Lower lobe of right lung (tissue), 2 donors: ENCODE data around the gene SIGMAR1. TPM values are rescaled to one million over a fixed set of nuclear protein-coding genes. Genes with fewer than 3 reads are reported as not detected.

Source experiments
- ATAC-seq, 2 donors: fragments of 200-7000 bp; cut with Tn5 transposase; one replicate each; pipeline ENCODE4 v1.9.1; 2020 to 2022; ENCODE audit warnings: mild to moderate bottlenecking in 2 of 2, moderate library complexity in 2 of 2
- DNase-seq: peaks from one replicate; pipeline ENCODE4 v3.0.0-alpha.2; 2020
- H3K27ac ChIP-seq: fragments of 200-600 bp; one replicate; pipeline ENCODE4 v1.8.0; 2022
- H3K27me3 ChIP-seq: fragments of 200-600 bp; one replicate; pipeline ENCODE4 v1.8.0; 2022; ENCODE audit warnings: low read depth
- H3K36me3 ChIP-seq: fragments of 200-600 bp; one replicate; pipeline ENCODE4 v1.8.0; 2022; ENCODE audit warnings: mild to moderate bottlenecking
- H3K4me1 ChIP-seq: fragments of 200-600 bp; one replicate; pipeline ENCODE4 v1.8.0; 2022
- H3K4me3 ChIP-seq: fragments of 200-600 bp; one replicate; pipeline ENCODE4 v1.8.0; 2022; ENCODE audit warnings: mild to moderate bottlenecking
- H3K9me3 ChIP-seq: fragments of 200-600 bp; one replicate; pipeline ENCODE4 v1.8.0; 2022
- intact Hi-C: fragments of 100-400 bp; cut with DNase I; formaldehyde crosslinking; loops from one replicate; pipeline ENCODE4 v1.11.0; 2022
- total RNA-seq: library from RNA; stranded (reverse); fragmentation: NEBNext Ultra II Directional; extraction: Animal tissue kit (Norgen Biotek cat#: 25700); gene quantifications from one replicate; pipeline ENCODE4 v1.2.1, GENCODE V29; 2021
- TF ChIP-seq, protein P1 (sequence below): fragments of 200-600 bp; IDR thresholded peaks from one replicate; pipeline ENCODE4 v1.8.0; 2022; ENCODE audit warnings: antibody characterized with exemption, mild to moderate bottlenecking
- donor health status: DM: no; HTN: yes; CAD: no; lungs with severe emphysema.

The SIGMAR1 gene
- total RNA-seq, 1 donor from 2014 or later = 35.0 TPM

- Histone ChIP-seq H3K27me3 (peaks cover 14% of the 10 kb centered on the region), H3K27ac (no peak overlapping the region), H3K36me3 (peaks cover 6% of the 10 kb centered on the region), H3K4me3 (no peak overlapping the region), H3K9me3 (no peaks in the 10 kb centered on the region), H3K4me1 (peaks cover 30% of the 10 kb centered on the region)
- intact Hi-C loops = no loop called here
- no peak for ATAC-seq
- TF ChIP-seq, protein P1, sequence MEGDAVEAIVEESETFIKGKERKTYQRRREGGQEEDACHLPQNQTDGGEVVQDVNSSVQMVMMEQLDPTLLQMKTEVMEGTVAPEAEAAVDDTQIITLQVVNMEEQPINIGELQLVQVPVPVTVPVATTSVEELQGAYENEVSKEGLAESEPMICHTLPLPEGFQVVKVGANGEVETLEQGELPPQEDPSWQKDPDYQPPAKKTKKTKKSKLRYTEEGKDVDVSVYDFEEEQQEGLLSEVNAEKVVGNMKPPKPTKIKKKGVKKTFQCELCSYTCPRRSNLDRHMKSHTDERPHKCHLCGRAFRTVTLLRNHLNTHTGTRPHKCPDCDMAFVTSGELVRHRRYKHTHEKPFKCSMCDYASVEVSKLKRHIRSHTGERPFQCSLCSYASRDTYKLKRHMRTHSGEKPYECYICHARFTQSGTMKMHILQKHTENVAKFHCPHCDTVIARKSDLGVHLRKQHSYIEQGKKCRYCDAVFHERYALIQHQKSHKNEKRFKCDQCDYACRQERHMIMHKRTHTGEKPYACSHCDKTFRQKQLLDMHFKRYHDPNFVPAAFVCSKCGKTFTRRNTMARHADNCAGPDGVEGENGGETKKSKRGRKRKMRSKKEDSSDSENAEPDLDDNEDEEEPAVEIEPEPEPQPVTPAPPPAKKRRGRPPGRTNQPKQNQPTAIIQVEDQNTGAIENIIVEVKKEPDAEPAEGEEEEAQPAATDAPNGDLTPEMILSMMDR = no peak
- no peak for DNase-seq
Observed at GRCh38 chr9:34634551-34635248, 2.9 kb downstream of the SIGMAR1 start.

- TF ChIP-seq, protein P1 = peak; percentile 85
- H3K36me3 ChIP-seq = peaks cover 6% of the 10 kb centered on the region
- H3K27ac ChIP-seq = no peak overlapping the region
- DNase-seq (no peak), ATAC-seq (peak; percentile 28 to 54)
- intact Hi-C loops = no loop called here
- H3K9me3 ChIP-seq = no peaks in the 10 kb centered on the region
- H3K4me3 ChIP-seq = no peak overlapping the region
- peaks cover 34% of the 10 kb centered on the region for H3K4me1 ChIP-seq
- H3K27me3 ChIP-seq = peaks cover 21% of the 10 kb centered on the region
Observed at GRCh38 chr9:34633851-34634550, 3.6 kb downstream of the SIGMAR1 start.

DNA sequence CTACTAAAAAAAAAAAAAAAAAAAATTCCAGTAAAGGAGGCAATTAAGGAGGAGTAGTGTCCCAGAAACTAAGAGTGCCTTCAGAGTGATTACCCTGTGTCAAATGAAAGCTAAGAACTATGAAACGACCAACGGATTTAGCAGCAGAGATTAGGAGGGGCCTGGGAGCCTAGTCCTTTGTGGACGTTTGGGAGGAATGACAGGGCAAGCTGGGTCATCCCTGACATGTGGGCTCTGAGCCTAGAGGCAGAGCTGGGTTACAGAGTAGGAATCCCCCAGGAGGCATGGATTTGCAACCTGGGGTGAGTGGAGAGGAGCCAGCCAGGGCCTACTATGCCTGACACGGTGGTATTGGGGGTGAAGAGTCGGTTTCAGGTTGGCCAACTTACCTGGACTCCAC is 4.4 kb downstream of the SIGMAR1 start:
- Histone ChIP-seq H3K36me3 (peaks cover 6% of the 10 kb centered on the region), H3K9me3 (no peaks in the 10 kb centered on the region), H3K4me3 (no peak overlapping the region), H3K27ac (no peak overlapping the region), H3K27me3 (peaks cover 28% of the 10 kb centered on the region), H3K4me1 (peaks cover 32% of the 10 kb centered on the region)
- DNase-seq = no peak
- TF ChIP-seq, protein P1 = no peak
- no peak for ATAC-seq
- intact Hi-C loops = no loop called here

GRCh38 chr9:34630402-34631154 is 7.0 kb downstream of the SIGMAR1 start:
- TF ChIP-seq, protein P1 = no peak
- H3K36me3 ChIP-seq = peaks cover 4% of the 10 kb centered on the region
- DNase-seq = no peak
- intact Hi-C loops = no loop called here
- no peaks in the 10 kb centered on the region for H3K9me3 ChIP-seq
- H3K27me3 ChIP-seq = peaks cover 54% of the 10 kb centered on the region
- H3K27ac ChIP-seq = no peak overlapping the region
- ATAC-seq = no peak
- H3K4me3 ChIP-seq = no peak overlapping the region
- H3K4me1 ChIP-seq = peaks cover 12% of the 10 kb centered on the region

- Histone ChIP-seq H3K4me3 (peak overlapping the region; percentile 49), H3K27me3 (peaks cover 65% of the 10 kb centered on the region), H3K36me3 (no peaks in the 10 kb centered on the region), H3K9me3 (no peaks in the 10 kb centered on the region), H3K27ac (no peak overlapping the region), H3K4me1 (peaks cover 10% of the 10 kb centered on the region)
- DNase-seq (no peak), ATAC-seq (no peak)
- intact Hi-C loops = no loop called here
- TF ChIP-seq, protein P1 = no peak
Observed at GRCh38 chr9:34629491-34629808, 8.1 kb downstream of the SIGMAR1 start.
